HG03442 (cell line): ENCODE data around the gene CA10.
A peak's percentile ranks its signal among the peaks of the same experiment; 100 is the strongest.

ENCODE experiments used
- ATAC-seq: cut with Tn5 transposase; IDR thresholded peaks from one replicate; pipeline ENCODE4 v1.9.1; 2021; ENCODE audit warnings: mild to moderate bottlenecking, moderate library complexity; ENCODE audit not compliant: unreplicated experiment

Gene CA10

DNA sequence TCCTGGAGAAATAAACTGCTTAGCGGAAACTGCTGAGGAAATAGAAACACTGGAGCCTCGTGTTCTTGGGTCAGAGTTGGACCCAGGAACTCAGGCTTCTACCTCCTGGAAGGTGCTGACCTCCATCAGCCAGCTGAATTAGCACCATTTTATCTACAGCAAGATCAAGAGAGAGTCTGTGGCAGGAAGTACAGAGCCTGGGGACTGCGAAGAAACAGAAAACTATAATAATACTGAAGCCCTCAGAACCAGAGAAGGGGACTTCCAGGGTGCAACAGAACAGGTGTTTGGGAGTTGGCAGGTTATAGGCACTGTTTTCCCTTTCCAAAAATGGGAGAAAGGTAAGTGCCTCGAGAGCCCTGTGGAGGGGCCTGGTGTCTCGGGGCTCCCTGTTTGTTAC lies 379.7 kb downstream of the CA10 start:
- no peak for ATAC-seq

DNA sequence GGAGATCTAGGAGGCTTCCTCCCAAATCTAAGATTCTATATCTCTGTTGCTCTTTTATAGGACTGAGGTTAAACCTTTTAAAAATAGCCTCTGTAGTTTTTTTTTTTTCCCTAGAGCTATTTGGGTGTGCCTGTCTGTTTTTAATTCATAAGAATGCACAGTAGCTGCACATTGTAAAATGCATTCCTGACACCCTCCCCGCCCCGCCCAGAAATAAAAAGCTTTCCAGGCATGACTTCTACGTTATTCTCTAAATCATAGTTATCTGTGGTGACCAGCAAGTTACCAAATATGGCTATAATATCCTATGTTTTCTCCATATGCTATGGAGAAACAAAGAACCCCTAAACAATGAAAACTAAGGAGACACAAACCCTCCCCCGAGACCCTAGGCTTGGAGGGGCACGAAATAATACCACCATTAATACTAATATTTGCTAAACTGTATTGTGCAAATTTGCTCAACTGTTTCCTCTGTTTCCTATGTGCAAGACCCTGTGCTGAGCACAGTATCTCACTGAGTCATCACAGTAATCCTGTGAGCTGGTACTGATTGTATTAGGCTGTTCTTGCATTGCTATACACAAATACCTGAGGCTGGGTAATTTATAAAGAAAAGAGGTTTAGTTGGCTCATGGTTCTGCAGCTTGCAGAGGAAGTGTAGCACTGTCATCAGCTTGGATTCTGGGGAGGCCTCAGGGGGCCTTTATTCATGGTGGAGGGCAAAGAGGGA lies 388.3 kb downstream of the CA10 start:
- no peak for ATAC-seq

DNA sequence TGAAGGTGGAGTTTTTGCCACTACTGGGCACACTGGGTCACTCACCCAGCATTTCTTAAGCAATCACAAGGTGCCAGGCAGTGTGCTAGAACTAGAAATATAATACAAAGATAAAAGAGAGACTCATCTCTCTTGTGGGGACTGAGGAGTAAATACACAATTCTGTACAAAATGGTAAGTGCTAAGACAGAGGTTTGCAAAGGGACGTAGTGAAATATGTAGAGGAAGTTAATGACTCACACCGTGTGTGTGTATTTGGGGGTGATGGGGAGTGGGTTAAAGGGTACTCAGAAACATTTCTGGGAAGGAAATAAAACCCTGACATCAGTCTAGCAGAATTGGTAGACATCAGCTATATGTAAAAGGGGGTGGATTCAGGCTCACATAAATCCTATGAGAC lies 389.3 kb downstream of the CA10 start:
- ATAC-seq, result no peak

DNA sequence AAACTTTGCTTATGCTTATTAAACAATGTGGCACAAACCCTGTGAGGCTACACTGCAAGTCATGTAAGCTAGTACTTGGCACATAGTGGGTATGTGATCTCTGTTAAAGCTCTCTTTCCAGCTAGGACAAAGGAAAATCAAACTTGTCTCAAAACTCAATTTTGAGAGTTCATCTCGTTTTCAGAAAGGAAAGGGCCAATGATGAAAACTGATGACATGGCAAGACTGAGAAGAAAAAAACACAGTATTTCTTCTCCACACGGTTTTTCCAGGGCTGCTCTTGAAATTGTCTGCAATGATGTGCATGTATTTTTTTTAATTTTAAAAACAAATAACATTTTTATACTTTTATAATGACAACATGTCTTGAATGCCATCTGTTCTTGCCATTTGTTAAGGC lies 389.8 kb downstream of the CA10 start:
- ATAC-seq, result no peak

DNA sequence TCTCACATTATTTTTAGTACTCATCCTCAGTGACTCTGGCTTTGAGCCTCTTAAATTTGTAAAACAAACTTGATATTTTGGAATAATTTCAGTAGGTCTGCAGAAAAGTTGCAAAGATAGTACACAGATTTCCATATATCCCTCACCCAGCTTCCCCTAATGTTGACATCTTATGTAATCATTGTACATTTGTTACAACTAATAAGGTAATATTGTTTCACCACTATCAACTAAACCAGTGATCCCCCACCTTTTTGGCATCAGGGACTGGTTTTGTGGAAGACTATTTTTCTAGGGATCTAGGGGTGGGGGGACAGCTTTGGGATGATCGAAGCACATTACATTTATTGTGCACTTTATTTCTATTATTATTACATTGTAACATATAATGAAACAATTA lies 391.2 kb downstream of the CA10 start:
- no peak for ATAC-seq

DNA sequence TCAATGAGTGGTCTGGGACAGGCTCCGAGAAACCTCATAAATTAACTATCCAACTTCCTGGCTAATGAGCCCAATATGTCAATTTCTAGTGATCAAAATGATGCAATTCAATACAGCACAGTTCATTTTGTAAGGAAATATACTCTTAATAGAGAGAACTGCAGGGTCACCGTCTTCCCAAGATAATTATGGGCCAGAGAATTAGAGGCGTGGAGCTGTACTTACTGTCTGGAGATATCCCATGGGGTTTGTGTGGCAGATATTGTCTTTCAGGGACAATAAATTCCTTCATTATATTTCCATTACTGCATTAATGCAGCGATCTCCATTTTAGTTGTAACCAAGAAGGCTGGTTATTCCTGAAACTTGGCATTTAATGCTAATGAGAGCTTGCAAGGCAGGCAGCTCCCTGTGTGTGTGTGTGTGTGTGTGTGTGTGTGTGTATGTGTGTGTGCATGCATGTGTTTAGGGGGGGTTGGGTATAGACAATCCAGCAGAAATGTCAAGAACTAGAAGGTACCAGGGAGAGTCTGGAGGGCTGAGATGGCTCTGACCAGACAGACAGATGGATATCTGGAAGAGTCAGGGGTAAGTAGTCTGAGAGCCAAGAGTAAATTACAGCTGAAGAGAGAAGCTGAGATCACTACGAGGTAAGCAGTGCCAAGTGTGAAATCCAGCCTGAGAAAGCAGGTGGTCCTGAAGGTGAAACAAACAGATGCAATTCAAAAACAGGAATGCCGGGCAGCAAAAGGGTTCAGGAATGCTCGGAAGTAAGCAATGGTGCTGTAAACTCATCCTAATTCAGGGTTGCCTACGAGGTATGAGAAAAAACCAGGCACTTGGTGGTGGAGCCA lies 393.0 kb downstream of the CA10 start:
- ATAC-seq, result no peak

DNA sequence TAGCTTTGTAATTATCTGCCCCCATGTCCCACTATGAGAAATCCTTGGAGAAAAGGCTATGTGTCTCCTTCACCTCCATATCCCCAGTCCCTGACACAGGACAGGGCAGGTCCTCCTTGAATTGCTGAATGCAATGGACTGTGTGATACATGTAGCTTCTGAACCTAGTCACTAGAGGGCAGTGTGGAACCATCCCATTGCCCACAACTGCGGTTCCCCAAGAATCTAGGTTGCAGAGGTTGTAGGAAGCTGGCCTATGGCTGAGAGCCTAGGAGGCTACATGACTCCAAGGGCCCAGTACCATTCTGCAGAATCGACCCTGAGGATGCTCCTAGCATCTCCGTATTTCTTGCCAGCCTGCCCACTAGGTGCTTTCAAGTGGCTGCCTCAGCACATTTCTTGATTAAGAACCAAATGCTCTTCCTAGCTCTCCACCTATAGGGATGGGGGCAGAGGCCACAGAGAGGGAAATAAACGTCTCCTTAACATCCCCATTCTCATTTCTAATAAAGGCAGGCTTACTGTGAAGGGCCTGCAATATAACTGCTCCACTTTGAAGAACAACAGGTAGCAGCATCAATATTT lies 394.0 kb downstream of the CA10 start:
- ATAC-seq, result peak; percentile 96

DNA sequence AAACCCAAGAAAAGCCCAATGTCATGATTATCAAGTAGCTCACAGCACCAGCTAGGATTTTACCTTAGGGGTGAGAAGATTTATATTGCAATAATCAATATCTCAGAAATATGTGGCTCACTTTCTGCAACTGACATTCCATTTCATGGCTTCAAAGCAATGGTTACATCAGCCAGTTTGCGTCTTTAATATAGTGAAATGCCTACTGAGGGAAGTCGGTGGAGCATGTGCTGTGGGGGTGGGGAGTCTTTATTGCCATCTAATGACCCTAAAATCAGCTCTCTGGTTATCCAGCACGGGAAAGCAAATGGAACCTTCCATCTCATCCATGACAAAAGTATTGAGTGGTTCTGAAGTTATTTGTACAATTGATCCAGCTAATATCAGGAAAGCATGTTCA lies 395.5 kb downstream of the CA10 start:
- ATAC-seq, result no peak

DNA sequence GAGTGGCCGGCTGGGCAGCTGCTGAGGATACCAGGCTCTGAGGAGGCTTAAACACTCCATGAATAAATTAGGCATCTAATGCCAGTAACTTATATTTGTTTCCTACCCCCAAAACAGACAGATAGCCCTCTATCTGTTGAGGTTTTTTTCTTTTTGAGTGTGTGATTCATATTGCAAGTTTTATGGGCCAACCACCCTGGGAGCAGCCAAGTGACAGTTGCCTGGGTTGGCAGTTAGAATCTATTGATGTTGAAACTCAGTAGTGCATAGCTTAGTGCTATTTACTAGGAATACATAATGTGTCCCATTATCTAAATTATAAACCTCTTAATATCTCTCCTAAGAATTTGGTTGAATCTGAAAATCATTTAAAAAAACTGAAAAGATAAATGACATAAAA lies 397.4 kb downstream of the CA10 start:
- ATAC-seq, result no peak

DNA sequence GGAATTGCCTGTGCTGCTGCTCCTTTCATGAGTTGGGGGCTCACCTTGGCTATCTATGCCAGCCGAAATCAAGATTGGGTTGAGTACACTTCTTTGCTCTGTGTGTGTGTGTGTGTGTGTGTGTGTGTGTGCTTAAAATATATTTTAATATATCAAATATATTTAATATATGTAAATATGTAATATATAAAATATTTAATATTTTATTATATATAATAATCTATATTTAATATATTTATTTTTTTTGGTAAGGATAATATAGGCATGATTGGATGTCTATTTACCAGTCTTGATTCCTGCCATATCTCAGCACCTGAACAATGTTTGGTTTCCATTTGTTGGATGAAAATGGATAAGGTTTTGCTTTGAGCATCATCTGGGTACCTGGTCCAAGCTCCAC lies 399.3 kb downstream of the CA10 start:
- no peak for ATAC-seq

DNA sequence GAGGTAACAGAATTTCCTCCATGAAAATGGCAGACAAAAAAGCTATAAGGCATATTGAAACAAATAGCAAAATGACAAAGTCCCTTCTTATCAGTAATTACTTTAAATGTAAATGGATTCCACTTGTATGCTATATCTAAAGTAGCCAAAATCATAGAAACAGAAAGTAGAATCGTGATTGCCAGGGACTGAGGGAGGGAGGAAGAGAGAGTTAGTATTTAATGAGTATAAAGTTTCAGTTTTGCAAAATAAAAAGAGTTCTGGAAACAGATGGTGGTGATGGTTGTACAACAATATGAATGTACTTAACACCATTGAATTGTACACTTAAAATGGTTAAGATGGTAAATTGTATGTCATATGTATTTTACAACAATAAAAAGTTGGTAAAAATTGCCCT lies 407.4 kb downstream of the CA10 start:
- ATAC-seq, result no peak

DNA sequence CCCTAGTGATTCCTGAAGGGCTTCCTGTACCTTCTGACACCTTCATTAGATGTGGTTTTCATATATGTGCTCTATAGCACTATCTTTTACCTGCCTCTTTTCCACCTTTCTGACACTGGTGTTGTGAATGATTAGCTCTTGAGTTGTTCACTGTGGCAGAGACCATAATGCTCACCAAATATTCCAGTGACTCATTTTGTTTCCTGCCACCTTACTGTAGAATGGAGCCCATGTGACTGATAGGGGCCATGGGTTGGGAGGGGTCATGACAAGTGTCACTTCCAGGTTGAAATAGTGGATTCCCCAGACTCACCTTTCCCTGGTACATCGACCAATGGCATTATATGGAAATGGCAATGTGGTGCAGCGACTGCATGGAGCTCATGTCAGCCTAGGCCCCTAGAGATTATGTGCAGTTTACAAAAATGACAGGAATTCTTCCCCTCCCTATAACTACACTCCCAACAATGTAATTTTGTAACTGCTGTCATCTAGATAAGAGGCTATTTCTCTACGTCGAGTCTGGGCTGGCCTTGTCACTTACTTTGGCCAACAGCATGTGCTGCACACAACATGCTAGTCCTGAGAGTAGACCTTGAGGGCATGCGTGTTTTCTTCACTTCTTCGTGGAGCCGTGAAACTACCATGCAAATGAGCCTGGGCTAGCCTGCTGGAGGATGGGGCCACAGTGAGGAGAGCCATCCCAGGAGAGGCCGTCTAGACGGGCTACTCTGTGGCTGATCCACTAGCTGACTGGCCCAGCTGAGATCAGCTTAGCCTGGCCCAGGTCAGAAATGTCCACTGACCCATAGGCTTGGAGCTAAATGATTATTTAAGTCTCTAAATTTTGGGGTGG lies 409.5 kb downstream of the CA10 start:
- no peak for ATAC-seq

DNA sequence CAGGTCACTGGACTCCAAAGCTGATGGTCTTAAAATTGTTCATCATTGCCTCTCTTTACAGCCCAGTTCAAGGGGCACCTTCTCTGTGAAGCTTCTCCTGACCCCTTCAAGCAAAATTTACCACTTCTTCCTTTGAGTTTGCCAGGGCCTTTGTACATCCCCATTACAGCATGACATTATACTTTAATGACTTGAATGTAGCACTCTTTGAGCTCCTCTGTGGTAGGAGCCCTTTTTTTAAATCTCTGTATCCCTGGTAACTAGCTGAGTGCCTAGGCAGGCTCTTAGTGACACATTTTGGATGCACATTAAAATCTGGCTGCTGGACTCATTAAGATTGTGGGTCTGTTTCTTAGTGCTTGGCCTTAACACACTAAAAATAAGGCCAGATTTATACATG lies 412.1 kb downstream of the CA10 start:
- no peak for ATAC-seq

DNA sequence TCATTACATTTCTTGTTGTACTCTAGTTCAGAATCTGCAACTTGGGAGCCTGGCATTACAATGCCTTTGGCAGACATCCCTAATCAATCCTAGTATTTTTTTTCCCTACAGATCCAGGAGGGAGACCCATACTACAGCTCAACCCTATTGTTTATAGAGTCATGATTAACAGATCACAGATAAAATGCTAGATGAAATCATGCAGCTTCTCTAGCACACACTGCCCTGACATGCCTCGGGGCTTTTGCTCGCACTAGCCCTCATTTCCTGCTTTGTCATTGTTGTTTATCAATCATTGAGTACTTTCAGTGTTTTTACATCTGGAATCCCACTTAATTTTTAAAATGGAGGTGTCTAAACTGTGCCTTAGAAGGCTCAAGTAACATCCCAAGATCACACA lies 412.5 kb downstream of the CA10 start:
- ATAC-seq, result no peak

DNA sequence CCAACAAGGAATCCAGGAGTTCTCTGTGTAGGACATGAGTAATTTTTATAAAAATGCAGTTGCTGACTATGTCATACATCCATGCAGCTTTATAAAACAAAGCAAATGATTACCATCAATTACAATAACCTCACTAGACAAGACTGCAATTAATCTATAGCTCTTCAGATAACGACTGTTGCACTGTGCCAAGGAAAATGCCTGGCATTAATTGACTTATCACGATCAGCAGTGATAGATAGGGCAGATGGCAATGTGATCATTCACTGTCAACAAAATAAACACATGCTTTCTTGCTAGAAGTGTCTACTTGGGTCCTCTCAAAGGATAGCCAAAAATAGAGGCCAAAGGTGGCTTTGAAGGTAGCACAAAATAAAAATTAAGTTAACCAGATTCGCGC lies 415.0 kb downstream of the CA10 start:
- no peak for ATAC-seq

DNA sequence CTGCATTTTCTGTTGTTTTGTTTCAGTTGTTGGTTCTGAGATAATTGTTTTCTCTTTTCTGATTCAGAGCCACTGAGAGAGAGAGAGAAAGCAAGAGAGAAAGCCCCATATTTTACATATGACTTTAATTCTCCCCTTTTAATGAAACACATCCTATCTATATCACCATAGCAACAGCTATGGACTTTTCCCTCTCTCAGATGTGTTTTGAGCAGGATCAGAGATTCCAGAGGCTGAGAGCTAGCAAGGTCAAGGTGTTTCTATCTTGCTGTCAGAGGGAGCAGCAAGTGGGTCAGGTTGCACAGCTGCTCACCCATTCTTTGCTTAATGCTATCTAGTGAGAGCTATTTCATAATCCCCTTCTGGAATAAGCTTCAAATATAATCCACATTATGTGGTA lies 415.9 kb downstream of the CA10 start:
- ATAC-seq, result no peak

DNA sequence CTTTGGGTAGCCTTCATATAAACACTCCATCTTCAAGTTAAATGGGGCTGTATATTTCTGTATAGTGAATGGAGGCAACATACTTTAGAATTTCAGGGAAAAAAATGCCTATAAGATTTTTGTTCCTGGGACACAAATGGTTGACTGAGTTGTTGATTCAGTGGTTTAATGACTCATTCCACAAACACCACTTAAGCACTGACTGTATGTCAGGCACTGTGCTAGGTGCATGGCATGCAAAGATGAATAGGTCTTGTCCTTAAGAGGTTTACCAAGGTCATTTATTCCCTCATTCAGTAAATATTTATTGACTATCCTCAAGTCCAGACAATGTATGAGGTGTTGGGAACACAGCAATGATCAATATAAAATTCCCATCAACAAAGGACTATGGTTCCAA lies 417.1 kb downstream of the CA10 start:
- ATAC-seq, result no peak

DNA sequence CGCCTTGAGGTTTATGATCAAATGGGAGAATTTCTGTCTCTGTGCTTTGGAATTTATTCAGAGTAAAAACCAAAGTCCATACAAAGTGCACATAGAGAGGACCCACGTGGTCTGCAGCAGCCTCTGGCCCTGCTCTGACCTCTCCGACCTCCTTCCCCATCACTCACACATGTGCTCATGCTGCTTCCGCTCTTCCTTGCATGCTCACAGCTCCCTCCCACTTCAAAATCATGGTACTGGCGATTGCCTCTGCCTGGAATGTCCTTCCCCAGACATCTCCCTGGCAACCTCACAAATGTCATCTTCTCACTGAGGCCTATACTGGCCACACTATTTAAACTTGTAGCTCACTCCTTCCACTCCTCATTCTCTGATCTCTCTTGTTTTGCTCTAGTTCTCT lies 418.0 kb downstream of the CA10 start:
- no peak for ATAC-seq

DNA sequence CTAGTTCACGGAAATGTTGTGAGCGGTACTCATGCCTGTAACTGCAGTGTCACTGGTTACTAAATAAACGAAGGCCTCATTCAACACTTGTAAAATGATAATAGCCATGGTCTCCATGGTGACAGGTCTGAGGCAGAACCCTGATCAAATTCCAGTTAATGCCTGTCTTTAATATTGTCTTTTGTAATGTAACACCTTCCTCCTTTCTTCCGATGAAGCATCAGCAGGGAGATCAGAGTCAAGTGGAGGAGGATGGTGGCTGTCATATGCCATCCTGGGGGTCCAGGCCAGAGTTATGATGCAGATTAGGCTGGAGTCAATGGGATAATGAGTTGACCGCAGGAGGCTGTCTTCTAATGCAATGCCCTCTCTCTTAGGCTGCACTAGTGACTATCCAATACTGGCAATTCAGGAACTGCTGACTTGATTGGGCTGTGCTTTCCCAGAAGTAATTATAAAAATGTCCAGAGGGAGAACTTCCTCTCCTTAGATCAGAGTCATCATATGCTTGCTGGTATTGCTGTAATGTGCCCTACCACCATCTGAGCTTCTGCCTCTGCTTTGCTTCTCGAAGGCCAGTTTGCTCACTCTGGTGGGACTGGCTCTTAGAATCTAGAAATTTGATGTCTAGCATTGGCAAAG lies 419.1 kb downstream of the CA10 start:
- no peak for ATAC-seq

DNA sequence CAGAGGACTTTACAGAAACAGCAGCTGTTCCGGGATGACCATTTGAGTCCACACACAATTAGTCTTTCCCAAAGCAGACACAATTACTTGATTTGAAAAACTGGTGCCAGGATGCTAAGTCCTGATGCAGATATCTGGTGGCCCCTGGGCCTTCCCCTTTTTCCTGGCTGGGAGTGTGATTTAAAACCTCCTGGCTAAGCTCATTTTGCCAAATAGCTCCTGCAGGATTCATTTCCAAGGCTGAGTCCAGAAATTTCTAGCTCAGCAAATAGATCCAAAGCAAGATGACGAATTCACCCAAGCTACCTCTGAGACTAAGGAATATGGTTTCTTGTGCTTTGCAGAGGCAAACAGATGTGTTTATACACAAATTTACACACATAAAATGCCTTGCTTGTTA lies 422.2 kb downstream of the CA10 start:
- ATAC-seq, result no peak

DNA sequence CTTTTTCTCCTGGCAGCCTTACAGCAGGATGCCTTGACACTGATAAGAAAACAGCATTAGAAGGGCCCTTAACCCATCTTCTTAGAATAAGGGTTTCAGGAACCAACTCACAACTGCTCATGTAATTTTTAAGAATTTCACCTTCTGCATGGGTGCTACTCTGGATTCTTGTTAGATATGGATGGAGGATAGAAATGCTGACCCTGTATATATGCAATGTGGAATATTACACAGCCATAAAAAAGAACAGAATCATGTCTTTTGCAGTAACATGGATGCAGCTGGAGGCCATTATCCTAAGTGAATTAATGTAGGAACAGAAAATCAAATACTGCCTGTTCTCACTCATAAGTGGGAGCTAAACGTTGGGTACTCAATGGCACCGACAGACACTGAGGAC lies 423.5 kb downstream of the CA10 start:
- ATAC-seq, result no peak
